SU-DHL-6 (cell line): ENCODE results near the gene TMIGD1.
"Not testable (repeated sequence)": the region's sequence is repeated elsewhere in the genome, so short reads cannot be mapped to it uniquely, and the experiment has no call there.

Experiments used
- EZH2phosphoT487 ChIP-seq: fragments of 200-600 bp; sonication (generic), shearing (Covaris generic); conservative IDR thresholded peaks from 2 replicates; pipeline ENCODE4 v1.6.1; 2018; ENCODE audit warnings: mild to moderate bottlenecking, antibody characterized with exemption, low read length, moderate library complexity, mixed read lengths
- TF ChIP-seq, protein P1 (sequence below): fragments of 200-600 bp; sonication (generic); IDR thresholded peaks from one replicate; pipeline ENCODE4 v1.5.1; 2017; ENCODE audit warnings: antibody characterized with exemption, mild to moderate bottlenecking, low read length, moderate library complexity; ENCODE audit not compliant: insufficient read depth, poor library complexity, severe bottlenecking

DNA sequence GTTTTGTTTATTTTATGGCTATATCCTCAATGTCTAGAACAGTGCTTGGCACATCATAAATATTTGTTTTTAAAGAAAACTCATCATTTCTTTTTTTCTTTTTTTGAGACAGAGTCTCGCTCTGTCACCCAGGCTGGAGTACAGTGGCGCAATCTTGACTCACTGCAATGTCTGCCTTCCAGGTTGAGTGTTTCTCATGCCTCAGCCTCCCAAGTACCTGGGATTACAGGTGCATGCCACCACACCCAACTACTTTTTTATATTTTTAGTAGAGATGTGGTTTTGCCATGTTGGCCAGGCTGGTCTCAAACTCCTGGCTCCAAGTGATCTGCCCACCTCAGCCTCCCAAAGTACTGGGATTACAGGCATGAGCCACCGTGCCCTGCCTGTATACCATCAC lies 9.4 kb upstream of the TMIGD1 start:
- TF ChIP-seq, protein P1, sequence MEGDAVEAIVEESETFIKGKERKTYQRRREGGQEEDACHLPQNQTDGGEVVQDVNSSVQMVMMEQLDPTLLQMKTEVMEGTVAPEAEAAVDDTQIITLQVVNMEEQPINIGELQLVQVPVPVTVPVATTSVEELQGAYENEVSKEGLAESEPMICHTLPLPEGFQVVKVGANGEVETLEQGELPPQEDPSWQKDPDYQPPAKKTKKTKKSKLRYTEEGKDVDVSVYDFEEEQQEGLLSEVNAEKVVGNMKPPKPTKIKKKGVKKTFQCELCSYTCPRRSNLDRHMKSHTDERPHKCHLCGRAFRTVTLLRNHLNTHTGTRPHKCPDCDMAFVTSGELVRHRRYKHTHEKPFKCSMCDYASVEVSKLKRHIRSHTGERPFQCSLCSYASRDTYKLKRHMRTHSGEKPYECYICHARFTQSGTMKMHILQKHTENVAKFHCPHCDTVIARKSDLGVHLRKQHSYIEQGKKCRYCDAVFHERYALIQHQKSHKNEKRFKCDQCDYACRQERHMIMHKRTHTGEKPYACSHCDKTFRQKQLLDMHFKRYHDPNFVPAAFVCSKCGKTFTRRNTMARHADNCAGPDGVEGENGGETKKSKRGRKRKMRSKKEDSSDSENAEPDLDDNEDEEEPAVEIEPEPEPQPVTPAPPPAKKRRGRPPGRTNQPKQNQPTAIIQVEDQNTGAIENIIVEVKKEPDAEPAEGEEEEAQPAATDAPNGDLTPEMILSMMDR: not testable (repeated sequence)
- TF ChIP-seq EZH2phosphoT487: not testable (repeated sequence)
